Urinary bladder (tissue), 4 donors: ENCODE results near the gene AK1. TPM values are rescaled to one million over a fixed set of nuclear protein-coding genes. Genes with fewer than 3 reads are reported as not detected.
A peak's percentile ranks its signal among the peaks of the same experiment; 100 is the strongest.

Experiments used
- DNase-seq: peaks from one replicate; pipeline ENCODE4 v3.0.0-alpha.2; 2015; ENCODE audit errors: extremely low spot score
- H3K27ac ChIP-seq: one replicate; pipeline ENCODE4 v1.5.1; 2013; ENCODE audit warnings: low read depth, mild to moderate bottlenecking, moderate library complexity
- H3K36me3 ChIP-seq: one replicate; pipeline ENCODE4 v1.6.1; 2013; ENCODE audit warnings: mild to moderate bottlenecking, moderate library complexity; ENCODE audit not compliant: insufficient read depth
- H3K4me1 ChIP-seq: one replicate; pipeline ENCODE4 v1.6.1; 2013; ENCODE audit warnings: mild to moderate bottlenecking, moderate library complexity; ENCODE audit not compliant: insufficient read depth
- H3K4me3 ChIP-seq: one replicate; pipeline ENCODE4 v1.5.1; 2013; ENCODE audit warnings: low read depth, low read length
- WGBS: extraction: QIAGEN DNeasy Blood & Tissue Kit; methylation state at CpG from one replicate; pipeline ENCODE4 v1.1.7; 2013; 5-methylcytosine and 5-hydroxymethylcytosine counted together
- polyA plus RNA-seq: library from polyadenylated mRNA; stranded (reverse); fragments of 200-250 nt; gene quantifications from one replicate; pipeline ENCODE4 v1.2.3, GENCODE V29; 2013
- total RNA-seq: library from RNA; depleted of rRNA; stranded (reverse); fragments of >200 nt; gene quantifications from one replicate; pipeline ENCODE4 v1.2.3, GENCODE V29; 2014
- donor health status: healthy with polysubstance abuse.
- donor health status: healthy.

The AK1 gene
- total and polyA plus RNA-seq, 2 donors = 27.3 to 57.2 TPM

DNA sequence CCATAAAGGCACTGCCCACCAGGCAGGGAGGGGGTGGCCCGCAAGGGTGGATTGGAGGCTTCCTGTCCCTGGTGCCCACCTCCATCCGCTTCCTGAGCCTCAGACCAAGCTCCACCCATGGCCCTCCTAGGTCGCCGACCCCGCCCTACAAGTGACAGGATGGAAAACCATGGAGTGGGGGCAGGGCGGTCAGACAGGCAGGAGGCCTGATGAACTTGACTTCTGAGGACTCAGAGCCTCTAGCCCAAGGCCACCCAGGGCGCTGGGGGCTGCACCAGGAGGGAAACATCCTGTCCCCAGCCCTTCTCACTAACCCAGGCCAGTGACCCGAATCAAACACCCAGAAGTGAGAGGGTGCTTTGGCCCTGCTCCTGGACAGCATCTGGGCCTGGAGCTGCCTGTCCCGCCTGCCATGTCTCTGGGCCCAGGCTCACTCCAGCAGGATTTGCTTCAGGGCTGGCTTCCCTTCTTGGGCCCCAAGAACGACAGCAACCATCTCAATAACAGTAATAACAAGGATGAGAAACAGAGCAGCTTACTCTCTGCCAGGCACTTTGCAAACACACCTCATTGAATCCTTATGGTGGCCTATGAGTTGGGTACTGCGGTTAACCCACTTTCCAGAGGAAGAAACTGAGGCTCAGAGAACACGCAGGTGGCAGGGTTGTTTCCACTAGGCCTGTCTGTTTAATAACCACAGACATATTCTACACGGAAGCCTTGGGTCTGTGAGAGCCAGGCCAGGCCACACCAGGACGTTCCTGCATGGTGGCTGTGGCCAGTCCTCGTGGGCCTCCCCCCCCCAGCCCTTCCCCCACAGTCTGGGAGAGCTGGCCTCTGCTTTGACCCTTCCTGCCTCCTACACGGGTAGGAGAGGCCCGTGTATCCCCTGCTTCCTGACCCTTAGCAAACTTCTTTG, 26.3 kb upstream of the AK1 start:
- no peak for DNase-seq
- Histone ChIP-seq H3K4me1 (no peaks in the 10 kb centered on the region), H3K36me3 (no peaks in the 10 kb centered on the region), H3K27ac (peak overlapping the region; percentile 51), H3K4me3 (no peak overlapping the region)
- WGBS = 45% methylated on average over 17 of the region's 17 CpGs

DNA sequence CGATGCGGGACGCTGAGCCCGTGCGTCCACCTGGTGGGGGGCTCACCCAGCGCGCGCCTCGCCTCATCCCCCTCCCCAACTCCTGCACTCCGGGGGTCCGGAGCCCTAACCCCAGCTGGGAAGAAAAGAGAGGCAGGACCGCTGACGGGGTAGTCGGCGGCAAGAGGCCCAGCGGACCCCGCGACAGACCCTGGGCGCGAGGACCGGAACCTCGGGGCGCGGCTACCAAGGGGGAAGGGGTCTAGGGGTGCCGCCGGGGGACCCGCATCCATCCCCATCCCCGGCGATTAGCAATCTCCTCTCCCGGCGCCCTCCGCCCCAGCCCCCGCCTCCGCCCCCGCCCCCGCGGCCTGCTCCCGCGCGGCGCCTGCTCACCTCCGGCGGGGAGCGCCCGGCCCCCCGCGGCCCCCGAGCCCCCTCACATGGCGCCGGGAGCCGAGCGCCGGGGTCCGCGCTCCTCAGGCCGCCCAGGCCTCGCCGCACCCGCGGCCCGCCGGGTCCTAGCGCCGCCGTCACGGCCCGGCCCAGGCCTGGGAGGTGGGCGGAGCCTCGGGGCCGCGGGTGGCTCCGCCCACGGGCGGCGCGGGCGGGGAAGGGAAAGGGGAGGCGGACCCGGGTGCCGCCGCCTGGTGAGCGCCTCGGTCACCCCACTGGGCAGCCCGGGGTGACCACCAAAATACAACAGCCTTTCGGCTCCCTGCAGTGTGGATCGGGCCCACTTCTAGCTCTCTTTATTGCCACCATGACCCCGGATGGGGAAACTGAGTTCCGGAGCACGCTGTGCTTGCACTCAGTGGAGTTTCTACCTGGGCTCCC, 21.9 kb upstream of the AK1 start, which contains the start of gene ST6GALNAC6:
TSS of gene ST6GALNAC6 (minus strand) at position 476 of the 816 bp plus-strand sequence. CDS start 1,622 bp downstream, outside the sequence.
- peak within 1 kb of the TSS; percentile 89 for H3K27ac ChIP-seq
- peak within 1 kb of the TSS; percentile 97 for H3K4me3 ChIP-seq
- no peak for DNase-seq
- WGBS = 1% methylated on average over 88 of the region's 89 CpGs
- peaks cover 5% of the 10 kb centered on the region for H3K36me3 ChIP-seq
- H3K4me1 ChIP-seq = no peaks in the 10 kb centered on the region

DNA sequence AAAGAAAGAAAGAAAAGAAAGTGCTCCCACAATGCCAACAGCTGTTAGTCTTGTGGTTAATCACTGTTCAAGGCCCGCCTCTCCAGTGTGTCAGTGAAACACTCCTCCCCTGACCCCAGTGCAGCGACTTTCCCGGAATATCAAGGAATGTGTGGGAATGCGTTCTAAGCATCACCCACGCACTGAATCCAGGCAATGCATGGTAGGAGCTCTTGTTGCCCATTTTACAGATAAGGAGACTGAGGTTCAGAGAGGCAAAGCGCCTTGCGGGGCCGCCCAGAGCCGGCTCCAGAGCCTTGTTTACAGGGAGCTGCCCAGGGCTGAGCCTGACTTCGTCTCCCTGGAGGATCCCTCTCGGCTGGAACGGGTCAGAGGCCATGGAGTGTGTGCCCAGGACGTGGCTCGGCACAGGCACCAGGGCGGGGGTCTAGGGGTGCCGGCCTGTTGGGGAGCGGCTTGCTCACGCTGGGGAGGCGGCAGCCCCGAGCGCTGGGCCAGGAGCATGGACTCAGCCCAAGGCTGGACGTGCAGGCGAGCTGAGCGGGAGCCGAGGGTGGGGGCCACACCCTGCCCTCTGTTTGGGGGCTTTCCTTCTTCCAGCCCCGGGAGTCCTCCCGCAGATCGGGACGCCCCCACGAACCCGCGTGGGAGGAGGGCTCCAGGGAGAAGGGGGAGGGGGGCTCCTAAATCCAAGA, 21.1 kb upstream of the AK1 start:
- WGBS = 8% methylated on average over 32 of the region's 32 CpGs

DNA sequence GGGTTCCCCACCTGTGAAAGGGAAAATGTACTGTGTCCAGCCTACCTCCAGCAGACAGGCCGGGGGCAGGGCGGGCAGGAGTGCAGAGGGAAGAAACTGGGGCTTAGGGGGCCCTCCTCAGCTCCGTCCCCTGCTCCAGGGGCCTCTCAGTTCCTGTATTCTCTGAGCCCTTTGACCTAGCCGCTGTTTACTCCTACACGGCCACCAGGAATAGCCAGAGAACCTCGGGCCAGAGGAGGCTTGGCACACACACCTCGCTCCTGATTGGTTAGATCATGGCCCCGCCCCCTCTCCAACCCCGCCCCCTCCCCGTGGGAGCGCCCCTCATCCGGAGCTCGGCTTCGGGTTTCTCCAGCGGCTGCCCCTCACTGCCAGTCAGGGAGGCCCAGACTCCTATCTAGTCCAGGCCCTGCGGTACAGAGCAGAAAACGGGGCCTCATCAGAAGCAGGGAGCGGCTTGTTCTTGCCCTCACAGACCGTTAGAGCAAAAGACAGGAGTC, 19.8 kb upstream of the AK1 start:
- Histone ChIP-seq H3K27ac (peak overlapping the region; percentile 72), H3K4me3 (peak overlapping the region; percentile 26), H3K4me1 (no peaks in the 10 kb centered on the region), H3K36me3 (peaks cover 10% of the 10 kb centered on the region)
- 8% methylated on average over 19 of the region's 19 CpGs for WGBS
- DNase-seq = no peak

More for the DNA sequence above, 21.1 kb upstream of the AK1 start:
- no peaks in the 10 kb centered on the region for H3K4me1 ChIP-seq
- DNase-seq = no peak
- H3K27ac ChIP-seq = peak overlapping the region; percentile 89
- H3K4me3 ChIP-seq = peak overlapping the region; percentile 97
- H3K36me3 ChIP-seq = peaks cover 6% of the 10 kb centered on the region

DNA sequence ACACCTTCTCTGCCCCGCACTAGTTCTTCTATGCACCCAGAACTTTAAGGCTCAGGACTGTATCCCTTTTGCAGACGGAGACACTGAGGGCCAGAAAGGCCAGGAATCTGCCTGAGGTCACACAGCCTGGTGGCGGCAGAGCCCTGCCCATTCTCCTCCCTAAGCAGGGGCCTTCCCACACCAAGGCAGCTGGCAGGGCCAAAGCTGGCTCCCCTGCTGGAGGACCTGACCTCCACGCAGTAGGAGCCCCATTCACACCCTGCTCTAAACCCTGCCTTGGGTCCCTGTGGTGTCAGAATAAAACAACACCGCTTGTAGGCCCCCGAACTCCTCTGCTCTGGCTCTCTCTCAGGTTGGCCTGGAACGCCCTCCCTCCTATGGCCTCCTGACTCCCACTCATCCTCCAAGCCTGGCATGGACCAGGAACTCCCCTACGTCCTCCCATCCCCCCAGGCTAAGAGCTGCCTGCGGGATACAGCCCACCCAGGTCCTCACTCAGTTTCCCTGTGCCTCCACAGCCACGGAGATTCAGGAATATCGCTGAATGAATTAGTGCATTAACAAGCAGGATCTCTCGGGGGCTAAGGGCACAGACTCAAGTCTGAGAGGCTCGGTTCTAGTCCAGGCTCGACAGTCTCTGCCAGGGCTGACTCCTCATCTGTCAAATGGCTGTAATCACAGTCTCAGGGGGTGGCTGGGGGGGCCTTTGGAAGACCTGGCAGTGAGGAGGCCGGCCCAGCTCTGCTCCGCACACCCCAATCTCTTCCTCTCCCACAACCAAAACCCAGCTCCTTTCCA, 19.1 kb upstream of the AK1 start:
- peak overlapping the region; percentile 24 for H3K27ac ChIP-seq
- 64% methylated on average over 16 of the region's 16 CpGs for WGBS
- no peaks in the 10 kb centered on the region for H3K4me1 ChIP-seq
- peaks cover 10% of the 10 kb centered on the region for H3K36me3 ChIP-seq
- DNase-seq = no peak
- H3K4me3 ChIP-seq = peak overlapping the region; percentile 26

DNA sequence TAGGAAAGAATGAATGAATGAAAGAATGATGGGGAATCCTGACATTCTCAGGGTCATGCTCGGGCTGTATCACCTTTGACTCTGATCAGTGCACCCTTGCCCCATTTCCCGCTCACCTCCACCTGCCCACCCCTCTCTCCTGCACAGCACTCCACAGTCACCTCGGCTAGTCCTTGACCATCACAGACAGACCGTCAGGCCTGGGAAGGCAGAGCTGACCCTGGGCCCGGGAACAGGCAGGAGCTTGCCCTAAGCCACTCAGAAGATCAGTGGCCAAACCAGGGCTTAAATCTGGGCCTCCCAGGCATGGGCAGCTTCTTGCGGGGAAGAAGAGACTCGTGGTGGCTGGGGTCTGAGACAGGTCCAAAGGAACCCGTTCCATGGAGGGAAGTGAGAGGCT, 18.3 kb upstream of the AK1 start:
- Histone ChIP-seq H3K4me1 (no peaks in the 10 kb centered on the region), H3K4me3 (no peak overlapping the region), H3K27ac (no peak overlapping the region), H3K36me3 (peaks cover 10% of the 10 kb centered on the region)
- DNase-seq = no peak
- 96% methylated on average over 8 of the region's 8 CpGs for WGBS

DNA sequence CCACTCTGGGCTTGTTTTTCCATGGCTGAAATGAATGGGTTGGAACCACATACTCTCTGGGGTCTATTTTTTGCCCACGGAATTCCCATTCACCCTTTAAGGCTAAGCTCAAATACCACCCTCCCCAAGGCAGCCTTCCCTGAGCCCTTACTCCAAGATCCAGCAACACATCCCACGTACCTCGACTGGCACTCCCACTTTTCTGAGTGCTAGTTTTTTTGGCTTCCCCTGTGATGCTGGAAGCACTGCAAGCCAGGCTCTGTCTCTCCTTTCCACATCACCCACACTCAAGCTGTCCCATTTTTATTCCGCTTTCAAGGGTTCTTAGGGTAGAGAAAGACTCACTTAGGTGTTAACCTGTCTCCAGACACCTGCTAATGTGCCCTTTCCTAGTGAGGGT, 15.9 kb upstream of the AK1 start:
- Histone ChIP-seq H3K4me3 (no peak overlapping the region), H3K4me1 (no peaks in the 10 kb centered on the region), H3K27ac (no peak overlapping the region), H3K36me3 (peaks cover 10% of the 10 kb centered on the region)
- DNase-seq = no peak
- 97% methylated on average over 4 of the region's 4 CpGs for WGBS

DNA sequence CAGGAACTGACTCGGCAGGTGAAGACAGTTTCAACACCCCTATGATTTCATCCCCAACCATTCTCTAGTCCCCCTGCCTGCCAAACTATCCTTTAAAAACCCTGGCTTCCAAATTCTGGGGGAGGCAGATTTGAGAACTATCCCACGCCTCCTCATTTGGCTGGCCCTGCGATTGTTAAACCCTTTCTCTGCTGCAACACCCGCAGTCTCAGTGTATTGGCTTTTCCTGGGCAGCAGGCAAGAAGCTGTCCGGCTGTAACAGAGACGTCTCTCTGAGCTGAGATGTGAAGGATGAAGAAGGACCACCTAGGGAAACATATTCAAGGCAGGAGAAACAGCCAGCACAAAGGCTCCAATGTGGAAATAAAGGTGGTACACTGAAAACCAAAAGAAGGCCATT, 15.4 kb upstream of the AK1 start:
- WGBS = 89% methylated on average over 6 of the region's 6 CpGs
- Histone ChIP-seq H3K36me3 (peaks cover 10% of the 10 kb centered on the region), H3K4me3 (no peak overlapping the region), H3K27ac (no peak overlapping the region), H3K4me1 (no peaks in the 10 kb centered on the region)
- no peak for DNase-seq

DNA sequence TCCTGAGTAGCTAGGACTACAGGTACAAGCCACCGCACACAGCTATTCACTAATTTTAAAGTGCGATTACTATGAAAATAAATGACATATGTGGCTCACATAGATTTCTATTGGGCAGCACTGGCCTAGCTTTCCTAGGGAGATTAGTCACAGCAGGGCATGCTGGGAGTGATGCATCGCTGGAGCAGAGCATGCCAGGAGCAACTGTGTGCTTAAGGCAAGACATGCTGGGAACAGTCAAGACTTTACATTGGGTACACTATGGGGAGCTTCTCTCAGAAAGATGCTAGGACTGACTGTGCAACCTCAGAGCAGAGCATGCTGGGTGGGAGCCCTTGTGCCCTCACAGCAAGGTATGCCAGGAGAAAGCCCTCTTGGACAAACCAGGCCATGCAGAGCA, 12.6 kb upstream of the AK1 start:
- Histone ChIP-seq H3K4me3 (no peak overlapping the region), H3K4me1 (no peaks in the 10 kb centered on the region), H3K36me3 (peaks cover 10% of the 10 kb centered on the region), H3K27ac (no peak overlapping the region)
- DNase-seq = no peak
- WGBS = 93% methylated on average over 3 of the region's 3 CpGs

DNA sequence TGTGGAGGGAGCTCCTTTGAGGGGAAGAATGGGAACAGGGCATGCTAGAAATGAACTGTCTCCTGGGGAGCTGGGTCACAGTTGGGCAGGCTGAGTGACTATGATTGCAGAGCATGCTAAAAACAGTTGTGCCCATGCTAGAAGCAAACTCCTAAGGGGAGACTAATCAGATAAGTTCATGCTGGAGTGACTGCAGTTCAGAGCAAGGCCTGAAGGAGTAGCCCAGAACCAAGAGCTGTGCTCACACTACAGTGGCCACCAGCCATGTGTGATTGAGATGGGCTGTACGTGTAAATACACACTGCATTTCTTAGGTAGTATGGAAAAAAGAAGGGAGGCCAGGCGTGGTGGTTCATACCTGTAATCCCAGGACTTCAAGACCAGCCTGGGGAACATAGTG, 10.3 kb upstream of the AK1 start:
- Histone ChIP-seq H3K4me1 (no peaks in the 10 kb centered on the region), H3K36me3 (no peaks in the 10 kb centered on the region), H3K4me3 (no peak overlapping the region), H3K27ac (no peak overlapping the region)
- WGBS = 86% methylated on average over 2 of the region's 2 CpGs
- DNase-seq = no peak

DNA sequence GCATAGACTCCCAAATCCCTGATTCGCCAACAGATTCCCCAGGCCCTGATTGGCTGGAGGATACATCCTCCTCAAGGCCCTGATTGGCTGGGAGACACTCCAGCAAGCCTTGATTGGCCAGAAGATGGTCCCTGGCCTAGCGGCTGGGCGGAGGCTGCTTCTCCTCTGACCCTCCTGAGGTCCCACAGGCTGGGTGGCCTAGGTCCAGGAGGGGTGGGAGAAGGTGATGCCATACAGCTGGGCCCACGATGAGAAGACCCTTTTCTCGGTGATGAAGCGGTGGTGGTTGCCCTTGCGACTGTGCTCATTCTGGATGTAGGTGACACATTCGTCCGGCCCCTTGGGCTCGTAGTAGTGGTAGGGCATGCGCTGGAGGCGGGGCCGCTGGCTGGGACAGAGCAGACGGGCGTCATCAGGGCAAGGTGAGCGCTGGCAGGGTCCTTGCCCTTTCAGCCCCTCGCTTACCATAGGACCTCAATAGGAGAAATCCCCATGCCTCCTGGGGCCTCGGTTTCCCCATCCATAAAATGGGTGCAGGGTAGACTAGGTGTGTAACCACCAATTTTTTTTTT, 9.0 kb upstream of the AK1 start:
- 94% methylated on average over 18 of the region's 18 CpGs for WGBS
- no peak overlapping the region for H3K4me3 ChIP-seq
- no peaks in the 10 kb centered on the region for H3K4me1 ChIP-seq
- no peaks in the 10 kb centered on the region for H3K36me3 ChIP-seq
- H3K27ac ChIP-seq = no peak overlapping the region
- DNase-seq = no peak

DNA sequence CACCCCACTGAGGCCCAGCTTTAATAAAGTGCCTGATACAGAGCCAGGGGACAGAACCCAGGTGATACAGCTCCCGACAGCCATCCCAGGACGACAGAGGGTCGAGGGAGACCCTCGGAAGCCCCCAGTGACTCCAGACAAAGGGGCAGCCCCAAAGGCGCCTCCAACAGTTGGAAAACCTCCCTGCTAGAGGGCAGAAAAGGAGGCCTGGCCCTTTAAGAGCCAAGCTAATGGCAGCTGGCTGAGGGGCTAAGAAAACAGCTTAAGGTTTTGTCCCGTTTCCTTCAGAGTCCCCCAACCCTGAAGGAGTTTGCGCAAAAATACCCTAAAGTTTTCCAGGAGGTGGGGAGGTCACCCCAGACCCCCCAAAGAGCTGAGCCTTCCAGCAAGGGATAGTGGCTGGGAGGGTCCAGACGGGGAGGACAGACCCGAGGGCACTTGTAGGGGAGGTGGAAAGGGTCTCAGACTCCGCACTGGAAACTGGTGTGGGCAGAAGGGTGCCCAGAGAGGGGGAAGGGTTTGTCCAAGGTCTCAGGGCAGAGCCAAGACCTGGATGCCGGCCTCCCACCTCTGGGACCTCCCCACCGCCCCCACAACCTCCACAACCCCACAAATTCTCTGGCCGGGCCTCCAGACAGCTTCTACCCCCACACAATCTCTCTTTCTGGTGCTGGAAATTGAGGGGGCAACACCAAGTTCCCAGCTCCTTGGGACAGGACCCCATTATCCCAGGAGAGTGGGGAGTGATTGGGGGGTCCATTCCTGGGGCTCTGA, 8.2 kb upstream of the AK1 start:
- no peak overlapping the region for H3K4me3 ChIP-seq
- H3K36me3 ChIP-seq = no peaks in the 10 kb centered on the region
- DNase-seq = no peak
- H3K4me1 ChIP-seq = no peaks in the 10 kb centered on the region
- H3K27ac ChIP-seq = no peak overlapping the region
- WGBS = 78% methylated on average over 13 of the region's 13 CpGs
